ENCODE measurements around the gene KCNC1.
A peak's percentile ranks its signal among the peaks of the same experiment; 100 is the strongest.

Gene KCNC1

GRCh38 chr11:17764446-17765218 lies 30.1 kb downstream of the KCNC1 start:
- TF ChIP-seq GATA3 (IDR thresholded peaks at IDR 0.05; ENCODE audit: low read depth, low read length) (no peak), GATA2 (IDR thresholded peaks at IDR 0.05; ENCODE audit: low read depth, low read length) (peak; percentile 50; the same call in 1 of the 2 replicates)

DNA sequence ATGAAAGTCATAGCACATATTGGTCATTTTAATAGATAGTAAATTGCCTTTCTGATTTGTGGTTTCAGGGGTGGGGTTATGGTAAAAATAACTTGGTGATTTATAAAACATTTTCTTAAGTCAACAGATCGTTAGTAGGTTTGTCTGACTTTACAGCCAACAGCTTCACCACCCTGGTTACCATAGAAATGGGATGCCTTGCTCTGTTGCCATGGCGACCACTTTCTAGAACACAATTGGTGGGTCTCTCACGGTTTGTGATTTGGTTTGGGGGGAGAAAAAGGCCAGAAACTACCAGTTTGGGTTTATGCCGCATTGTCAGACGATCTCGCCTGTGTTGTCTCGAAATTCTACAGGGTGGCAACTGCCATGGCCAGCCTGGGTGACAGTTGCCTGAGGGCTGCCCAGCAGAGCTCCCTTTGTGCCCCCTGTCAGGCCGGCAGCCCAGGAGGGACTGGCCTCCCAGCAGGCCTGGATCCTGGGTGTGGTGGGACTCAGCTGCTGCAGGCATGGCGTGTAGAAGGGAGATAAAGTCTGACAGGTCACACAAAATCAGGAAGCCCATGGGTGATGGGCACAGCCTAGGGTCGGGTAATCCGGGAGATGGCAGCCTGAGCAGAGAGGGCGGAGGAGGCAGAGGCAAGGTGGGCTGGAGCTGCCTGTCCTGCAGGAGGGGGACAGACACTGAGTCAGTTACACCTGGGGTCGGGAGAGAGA lies 30.9 kb downstream of the KCNC1 start:
- TF ChIP-seq GATA3 (IDR thresholded peaks at IDR 0.05; ENCODE audit: low read depth, low read length) (no peak), GATA2 (IDR thresholded peaks at IDR 0.05; ENCODE audit: low read depth, low read length) (peak; percentile 46; the same call in 1 of the 2 replicates)

DNA sequence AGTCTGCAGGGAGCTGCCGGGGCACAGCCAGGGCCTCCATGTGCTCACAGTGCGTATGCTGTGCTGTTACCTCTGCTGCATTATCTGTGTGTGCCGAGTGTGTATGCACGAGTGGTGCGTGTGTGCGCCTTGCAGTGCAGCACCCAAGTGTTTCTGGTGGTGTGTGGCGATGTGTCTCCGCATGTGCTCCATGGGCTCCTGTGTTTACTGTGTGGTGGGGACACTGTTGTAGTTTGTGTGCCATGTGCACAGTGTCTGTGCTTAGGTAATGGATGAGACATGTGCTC lies 31.4 kb downstream of the KCNC1 start:
- no peak for TF ChIP-seq GATA2 (IDR thresholded peaks at IDR 0.05; ENCODE audit: low read depth, low read length)

GRCh38 chr11:17766590-17766989 lies 32.0 kb downstream of the KCNC1 start:
- TF ChIP-seq GATA2 (IDR thresholded peaks at IDR 0.05; ENCODE audit: low read depth, low read length): no peak
- no peak for TF ChIP-seq GATA3 (IDR thresholded peaks at IDR 0.05; ENCODE audit: low read depth, low read length)

GRCh38 chr11:17767301-17767885 lies 32.8 kb downstream of the KCNC1 start:
- no peak for TF ChIP-seq GATA3 (IDR thresholded peaks at IDR 0.05; ENCODE audit: low read depth, low read length)
- TF ChIP-seq GATA2 (IDR thresholded peaks at IDR 0.05; ENCODE audit: low read depth, low read length): no peak

DNA sequence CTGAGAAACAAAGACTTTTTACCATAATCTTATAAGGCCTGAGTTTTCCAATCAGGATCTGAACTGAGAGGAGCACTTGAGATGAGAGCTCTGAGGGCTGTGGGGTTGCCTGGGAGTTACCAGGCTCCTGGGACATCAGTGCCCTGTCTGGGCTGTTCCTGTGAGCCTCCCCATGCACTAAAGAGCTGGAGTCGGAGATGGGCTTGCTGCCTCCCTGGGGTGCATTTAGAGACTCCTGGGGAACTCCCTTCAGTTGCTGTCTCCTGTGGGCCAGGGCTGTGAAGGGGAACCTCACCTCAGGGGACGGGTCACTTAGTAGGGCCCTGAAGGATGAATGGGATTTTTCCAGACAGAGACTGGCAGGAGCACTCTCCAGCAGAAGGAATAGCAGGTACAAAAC lies 33.3 kb downstream of the KCNC1 start:
- TF ChIP-seq GATA3 (IDR thresholded peaks at IDR 0.05; ENCODE audit: low read depth, low read length) (no peak), GATA2 (IDR thresholded peaks at IDR 0.05; ENCODE audit: low read depth, low read length) (no peak)

DNA sequence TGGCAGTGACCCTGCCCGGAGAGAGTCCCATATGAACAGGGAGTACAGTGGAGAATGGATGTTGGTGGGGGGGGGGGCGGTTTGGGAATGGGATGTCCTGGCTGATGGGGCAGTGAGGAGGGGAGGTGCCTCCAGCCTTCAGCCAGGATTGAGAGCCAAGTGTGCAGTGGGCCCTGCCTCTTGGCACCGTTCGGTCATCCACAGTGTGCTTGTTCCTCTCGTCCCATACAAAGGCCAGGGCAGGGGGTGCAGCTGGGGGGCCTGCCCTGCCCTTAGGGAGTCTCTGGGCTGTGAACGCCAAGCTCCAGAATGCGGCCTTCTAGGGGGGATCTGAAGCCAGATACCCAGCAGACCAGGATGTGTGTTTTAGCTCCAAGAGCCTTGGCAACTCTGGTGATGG lies 34.0 kb downstream of the KCNC1 start:
- TF ChIP-seq GATA2 (IDR thresholded peaks at IDR 0.05; ENCODE audit: low read depth, low read length) (no peak), GATA3 (IDR thresholded peaks at IDR 0.05; ENCODE audit: low read depth, low read length) (no peak)

GRCh38 chr11:17769218-17769617 lies 34.6 kb downstream of the KCNC1 start:
- no peak for TF ChIP-seq GATA2 (IDR thresholded peaks at IDR 0.05; ENCODE audit: low read depth, low read length)
- TF ChIP-seq GATA3 (IDR thresholded peaks at IDR 0.05; ENCODE audit: low read depth, low read length): no peak

DNA sequence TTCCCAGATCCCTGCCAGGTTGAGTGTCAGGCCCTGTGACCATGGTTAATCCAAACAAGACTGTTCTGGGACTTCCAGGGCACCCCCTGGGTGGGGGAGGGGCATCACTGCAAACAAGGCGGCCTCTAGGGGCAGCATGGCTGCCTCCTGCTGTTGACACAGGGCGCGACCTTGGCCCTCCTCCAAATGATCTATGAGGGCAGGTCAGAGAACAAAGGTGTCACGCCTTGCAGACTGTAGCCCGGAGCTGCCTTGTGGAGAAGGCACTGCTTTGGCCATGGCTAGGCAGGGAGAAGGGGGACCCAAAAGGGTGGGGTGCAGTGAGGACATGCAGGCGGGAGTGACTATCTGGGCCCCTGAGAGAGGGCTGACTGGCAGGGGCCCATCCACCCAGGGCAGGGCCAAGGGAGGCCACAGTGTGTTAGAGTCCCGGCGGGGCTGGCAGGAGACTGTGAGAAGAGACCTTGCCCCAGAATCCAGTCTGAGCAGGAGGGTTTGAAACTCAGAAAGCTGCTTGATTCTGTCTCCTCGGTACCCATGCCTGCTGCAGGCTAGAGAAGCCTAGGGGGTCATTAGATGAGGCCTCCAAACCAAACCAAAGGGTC lies 35.6 kb downstream of the KCNC1 start:
- no peak for TF ChIP-seq GATA3 (IDR thresholded peaks at IDR 0.05; ENCODE audit: low read depth, low read length)
- no peak for TF ChIP-seq GATA2 (IDR thresholded peaks at IDR 0.05; ENCODE audit: low read depth, low read length)

DNA sequence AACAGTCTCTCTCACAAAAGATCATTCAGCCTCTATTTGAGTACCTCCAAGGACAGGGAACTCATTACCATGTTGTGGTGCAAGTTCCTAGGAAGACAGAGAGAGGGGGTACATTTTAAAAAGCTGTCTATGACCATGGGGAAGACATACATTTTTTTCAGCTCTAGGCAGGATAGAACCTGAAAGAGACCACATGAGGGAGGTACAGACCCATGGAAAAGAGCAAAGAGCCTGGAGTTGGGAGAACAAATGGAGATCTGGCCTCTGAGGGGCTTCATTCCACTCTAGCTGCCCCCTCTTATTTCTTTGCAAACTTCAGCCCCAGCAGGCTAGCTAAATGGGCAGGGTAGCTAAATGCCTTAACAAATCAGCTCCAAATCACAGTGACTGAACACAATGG lies 36.3 kb downstream of the KCNC1 start:
- no peak for TF ChIP-seq GATA2 (IDR thresholded peaks at IDR 0.05; ENCODE audit: low read depth, low read length)
- no peak for TF ChIP-seq GATA3 (IDR thresholded peaks at IDR 0.05; ENCODE audit: low read depth, low read length)

GRCh38 chr11:17771415-17771814 lies 36.8 kb downstream of the KCNC1 start:
- no peak for TF ChIP-seq GATA2 (IDR thresholded peaks at IDR 0.05; ENCODE audit: low read depth, low read length)
- TF ChIP-seq GATA3 (IDR thresholded peaks at IDR 0.05; ENCODE audit: low read depth, low read length): no peak

GRCh38 chr11:17771841-17772401 lies 37.3 kb downstream of the KCNC1 start:
- TF ChIP-seq GATA3 (IDR thresholded peaks at IDR 0.05; ENCODE audit: low read depth, low read length) (no peak), GATA2 (IDR thresholded peaks at IDR 0.05; ENCODE audit: low read depth, low read length) (no peak)

DNA sequence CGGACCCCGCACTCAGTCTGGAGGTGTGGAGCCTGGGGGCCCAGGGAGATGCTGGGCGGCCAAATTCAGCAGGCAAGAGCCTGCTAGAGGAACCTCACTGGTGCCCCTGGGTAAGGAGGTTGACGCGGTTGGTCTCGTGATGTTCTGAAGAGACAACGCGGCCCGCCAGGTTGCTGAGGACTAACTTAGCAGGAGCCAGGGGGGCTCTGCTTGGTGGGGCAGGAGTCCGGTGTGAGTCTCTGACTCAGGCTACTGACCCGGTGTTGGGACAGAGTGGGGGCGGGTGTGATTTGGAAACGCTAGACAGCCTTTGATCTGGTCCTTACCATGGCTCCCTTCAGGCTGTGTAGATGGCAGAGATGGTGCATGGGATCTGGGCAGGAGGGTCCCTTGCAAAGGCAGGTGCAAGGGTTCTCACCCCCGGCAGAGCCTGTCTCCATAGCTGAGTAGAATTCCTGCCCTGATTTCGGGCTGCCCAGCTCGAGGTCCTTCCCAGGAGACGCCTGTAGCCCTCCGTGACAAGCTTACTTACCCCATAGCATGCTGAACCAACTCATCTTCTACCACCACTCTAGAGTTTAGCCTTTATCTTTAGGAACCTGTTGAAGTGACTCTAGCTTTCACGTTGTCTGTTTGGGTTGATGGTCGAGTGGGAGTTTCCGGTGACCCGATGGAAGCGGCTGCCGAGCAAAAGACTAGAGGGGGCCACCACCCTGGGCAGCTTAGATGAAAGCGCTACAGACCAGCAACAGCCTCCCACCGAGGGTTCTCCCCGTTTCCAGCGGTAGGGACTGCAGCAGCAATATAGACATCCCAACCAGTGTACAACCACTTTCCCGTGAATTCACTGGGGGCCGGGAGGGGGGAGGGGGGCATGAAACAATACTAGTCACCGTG lies 38.4 kb downstream of the KCNC1 start:
- TF ChIP-seq GATA2 (IDR thresholded peaks at IDR 0.05; ENCODE audit: low read depth, low read length): no peak
- no peak for TF ChIP-seq GATA3 (IDR thresholded peaks at IDR 0.05; ENCODE audit: low read depth, low read length)

All from SH-SY5Y (cell line).